DOHH2 (cell line): ENCODE results near the gene MPRIP.

Experiments
- EZH2phosphoT487 ChIP-seq: fragments of 200-600 bp; sonication (generic); IDR thresholded peaks from 2 replicates; pipeline ENCODE4 v1.6.1; 2017; ENCODE audit warnings: borderline replicate concordance, mild to moderate bottlenecking, antibody characterized with exemption, low read length, moderate library complexity, mixed read lengths
- TF ChIP-seq, protein P1 (sequence below): fragments of 200-600 bp; sonication (generic); IDR thresholded peaks from one replicate; pipeline ENCODE4 v1.5.1; 2014; ENCODE audit warnings: antibody characterized with exemption, mild to moderate bottlenecking, low read depth, low read length; ENCODE audit not compliant: poor library complexity, severe bottlenecking

DNA sequence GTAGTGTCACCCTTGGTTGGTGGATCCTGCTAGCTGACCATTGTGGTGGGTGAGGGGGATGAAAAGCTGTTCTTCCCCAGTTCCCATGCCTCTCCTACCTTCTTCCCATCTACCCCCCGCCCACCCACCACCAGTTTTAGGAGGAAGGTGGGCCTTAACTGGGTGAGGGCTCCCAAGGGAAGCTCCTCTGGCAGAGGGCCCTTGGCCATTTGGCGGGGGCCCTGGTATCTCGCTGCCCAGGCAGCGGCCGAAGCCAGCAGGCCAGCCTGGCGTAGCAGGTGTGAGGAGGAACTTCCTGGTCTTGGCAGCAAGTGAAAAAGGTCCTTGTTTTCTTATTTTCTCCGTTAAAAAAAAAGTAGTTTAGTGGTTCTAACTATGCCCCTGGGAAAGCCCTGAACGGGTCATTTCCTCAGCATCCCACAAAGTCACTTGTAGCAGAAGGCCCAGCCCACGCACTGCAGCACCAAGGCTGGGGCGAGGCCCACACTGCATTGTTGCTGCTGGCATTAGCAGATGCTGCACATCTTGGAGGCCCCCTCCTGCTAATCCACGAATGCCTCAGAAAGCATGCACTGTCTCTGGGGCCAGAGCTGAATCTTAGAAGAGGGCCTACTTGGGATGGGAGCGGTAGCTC is 72.5 kb downstream of the MPRIP start:
- TF ChIP-seq, protein P1, sequence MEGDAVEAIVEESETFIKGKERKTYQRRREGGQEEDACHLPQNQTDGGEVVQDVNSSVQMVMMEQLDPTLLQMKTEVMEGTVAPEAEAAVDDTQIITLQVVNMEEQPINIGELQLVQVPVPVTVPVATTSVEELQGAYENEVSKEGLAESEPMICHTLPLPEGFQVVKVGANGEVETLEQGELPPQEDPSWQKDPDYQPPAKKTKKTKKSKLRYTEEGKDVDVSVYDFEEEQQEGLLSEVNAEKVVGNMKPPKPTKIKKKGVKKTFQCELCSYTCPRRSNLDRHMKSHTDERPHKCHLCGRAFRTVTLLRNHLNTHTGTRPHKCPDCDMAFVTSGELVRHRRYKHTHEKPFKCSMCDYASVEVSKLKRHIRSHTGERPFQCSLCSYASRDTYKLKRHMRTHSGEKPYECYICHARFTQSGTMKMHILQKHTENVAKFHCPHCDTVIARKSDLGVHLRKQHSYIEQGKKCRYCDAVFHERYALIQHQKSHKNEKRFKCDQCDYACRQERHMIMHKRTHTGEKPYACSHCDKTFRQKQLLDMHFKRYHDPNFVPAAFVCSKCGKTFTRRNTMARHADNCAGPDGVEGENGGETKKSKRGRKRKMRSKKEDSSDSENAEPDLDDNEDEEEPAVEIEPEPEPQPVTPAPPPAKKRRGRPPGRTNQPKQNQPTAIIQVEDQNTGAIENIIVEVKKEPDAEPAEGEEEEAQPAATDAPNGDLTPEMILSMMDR, result no peak
- TF ChIP-seq EZH2phosphoT487, result no peak
